Osteoblast (primary cell): ENCODE results near the gene INSC. TPM values are rescaled to one million over a fixed set of nuclear protein-coding genes. Genes with fewer than 3 reads are reported as not detected.

Experiments used
- DNase-seq: peaks from one replicate; pipeline ENCODE4 v3.0.0; 2011; ENCODE audit warnings: low spot score, mixed read lengths; ENCODE audit not compliant: insufficient read length; ENCODE audit errors: missing footprints
- H2AFZ ChIP-seq: 2 replicates; pipeline ENCODE4 v1.6.0; 2011; ENCODE audit warnings: mild to moderate bottlenecking, low read length
- H3K27ac ChIP-seq: 2 replicates; pipeline ENCODE4 v1.5.1; 2011; ENCODE audit warnings: mild to moderate bottlenecking, low read depth, low read length, moderate library complexity
- H3K27me3 ChIP-seq: 2 replicates; pipeline ENCODE4 v1.6.0; 2012; ENCODE audit warnings: mild to moderate bottlenecking, control low read depth, inconsistent platforms, low read length, moderate library complexity; ENCODE audit not compliant: insufficient read depth
- H3K36me3 ChIP-seq: 2 replicates; pipeline ENCODE4 v1.5.1; 2011; ENCODE audit warnings: mild to moderate bottlenecking, low read length, control low read depth, moderate library complexity; ENCODE audit not compliant: insufficient read depth
- H3K4me1 ChIP-seq: 2 replicates; pipeline ENCODE4 v1.5.1; 2011; ENCODE audit warnings: mild to moderate bottlenecking, low read length, control low read depth, moderate library complexity; ENCODE audit not compliant: insufficient read depth
- H3K4me2 ChIP-seq: 2 replicates; pipeline ENCODE4 v1.6.0; 2011; ENCODE audit warnings: mild to moderate bottlenecking, low read length; ENCODE audit not compliant: insufficient read depth
- H3K4me3 ChIP-seq: fragments of 200-600 bp; sonication (generic); 3 replicates; pipeline ENCODE4 v1.5.1; 2012; ENCODE audit warnings: mild to moderate bottlenecking, low read length, inconsistent platforms; ENCODE audit not compliant: insufficient read depth
- H3K79me2 ChIP-seq: 2 replicates; pipeline ENCODE4 v1.6.0; 2012; ENCODE audit warnings: mild to moderate bottlenecking, low read length, control low read depth, inconsistent platforms; ENCODE audit not compliant: insufficient read depth
- H3K9me3 ChIP-seq: 2 replicates; pipeline ENCODE4 v1.5.1; 2011; ENCODE audit warnings: low read depth, low read length, control low read depth
- H4K20me1 ChIP-seq: 2 replicates; pipeline ENCODE4 v1.6.0; 2012; ENCODE audit warnings: mild to moderate bottlenecking, low read length, control low read depth; ENCODE audit not compliant: insufficient read depth
- CTCF ChIP-seq: IDR thresholded peaks from 2 replicates; pipeline ENCODE4 v1.5.1; 2011; ENCODE audit warnings: mild to moderate bottlenecking, low read depth, low read length, moderate library complexity; ENCODE audit errors: extremely low read depth
- total RNA-seq: library from RNA; depleted of rRNA; stranded (reverse); fragments of >200 nt; gene quantifications from 2 replicates; pipeline ENCODE4 v1.2.3, GENCODE V29; 2012

Gene INSC
- total RNA-seq, 1 donor = 0.72 TPM

- Histone ChIP-seq H3K27ac (no peak overlapping the region), H3K4me1 (peaks cover 25% of the 10 kb centered on the region), H3K36me3 (no peaks in the 10 kb centered on the region), H3K4me2 (no peak overlapping the region), H3K4me3 (no peak overlapping the region), H2AFZ (no peak overlapping the region), H3K79me2 (no peaks in the 10 kb centered on the region), H3K27me3 (no peaks in the 10 kb centered on the region), H3K9me3 (no peaks in the 10 kb centered on the region), H4K20me1 (no peaks in the 10 kb centered on the region)
- DNase-seq = no peak
- TF ChIP-seq CTCF = no peak
Observed at GRCh38 chr11:15142838-15143237, 28.1 kb downstream of the INSC start.

GRCh38 chr11:15143855-15144254 is 29.1 kb downstream of the INSC start:
- no peak for TF ChIP-seq CTCF
- no peak overlapping the region for H3K27ac ChIP-seq
- no peak overlapping the region for H3K4me3 ChIP-seq
- H3K9me3 ChIP-seq = no peaks in the 10 kb centered on the region
- no peaks in the 10 kb centered on the region for H3K36me3 ChIP-seq
- H3K27me3 ChIP-seq = no peaks in the 10 kb centered on the region
- no peak for DNase-seq
- no peak overlapping the region for H2AFZ ChIP-seq
- H3K79me2 ChIP-seq = no peaks in the 10 kb centered on the region
- H4K20me1 ChIP-seq = no peaks in the 10 kb centered on the region
- peaks cover 30% of the 10 kb centered on the region for H3K4me1 ChIP-seq
- H3K4me2 ChIP-seq = no peak overlapping the region

- Histone ChIP-seq H3K4me3 (no peak overlapping the region), H2AFZ (no peak overlapping the region), H3K79me2 (no peaks in the 10 kb centered on the region), H3K27me3 (no peaks in the 10 kb centered on the region), H3K36me3 (no peaks in the 10 kb centered on the region), H3K27ac (no peak overlapping the region), H4K20me1 (no peaks in the 10 kb centered on the region), H3K4me2 (no peak overlapping the region), H3K9me3 (no peaks in the 10 kb centered on the region), H3K4me1 (peaks cover 30% of the 10 kb centered on the region)
- DNase-seq = no peak
- no peak for TF ChIP-seq CTCF
Observed at GRCh38 chr11:15144347-15144746, 29.6 kb downstream of the INSC start.

DNA sequence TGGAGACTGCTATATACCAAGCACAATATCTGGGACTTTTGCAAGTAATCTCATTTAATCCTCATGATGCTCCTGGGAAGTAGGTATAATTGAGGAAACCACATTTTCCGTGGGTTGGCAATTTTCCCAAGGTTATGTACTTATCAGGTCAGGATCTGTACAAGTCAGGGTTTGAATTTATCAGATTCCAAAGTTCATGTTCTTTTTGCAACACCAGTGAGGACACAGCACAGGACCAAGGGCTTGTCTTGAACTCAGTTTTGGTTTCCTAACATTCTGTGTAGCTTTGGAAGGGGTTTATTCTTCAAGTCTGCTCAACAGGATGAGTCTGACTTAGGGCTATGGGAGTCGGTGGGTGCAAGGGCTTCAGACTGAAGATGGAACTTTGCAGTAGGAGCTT is 30.4 kb downstream of the INSC start:
- Histone ChIP-seq H3K4me3 (no peak overlapping the region), H3K36me3 (no peaks in the 10 kb centered on the region), H4K20me1 (no peaks in the 10 kb centered on the region), H3K4me1 (peaks cover 30% of the 10 kb centered on the region), H2AFZ (no peak overlapping the region), H3K79me2 (no peaks in the 10 kb centered on the region), H3K9me3 (no peaks in the 10 kb centered on the region), H3K27ac (no peak overlapping the region), H3K27me3 (no peaks in the 10 kb centered on the region), H3K4me2 (no peak overlapping the region)
- DNase-seq = no peak
- TF ChIP-seq CTCF = no peak
